WTC11 (cell line): Measurements from ENCODE around the gene ITGA11. TPM values are rescaled to one million over a fixed set of nuclear protein-coding genes. Genes with fewer than 3 reads are reported as not detected.
A peak's percentile ranks its signal among the peaks of the same experiment; 100 is the strongest.

Experiments
- ATAC-seq: fragments of 200-7000 bp; cut with Tn5 transposase; 2 replicates; pipeline ENCODE4 v1.10.0; 2021; ENCODE audit warnings: mild to moderate bottlenecking, moderate library complexity
- Bru-seq: library from RNA; stranded (reverse); fragments of 400-500 nt; gene quantifications from one replicate; lab custom pipeline; 2021; lab: Mats Ljungman, UMichigan
- CTCF ChIA-PET: fragments of 300-600 bp; sonication (Branson Sonifier 250); formaldehyde crosslinking; loops from one replicate; lab custom pipeline; 2021; ENCODE audit warnings: antibody characterized with exemption; lab: Charles Lee
- POLR2A ChIA-PET: fragments of 350-600 bp; sonication (Branson Sonifier 250); formaldehyde crosslinking; loops from one replicate; lab custom pipeline; 2021; ENCODE audit warnings: antibody characterized with exemption; lab: Charles Lee
- DNase-seq: peaks from one replicate; pipeline ENCODE4 v3.0.0; 2021; ENCODE audit warnings: low spot score
- H3K27ac Mint-ChIP-seq: 2 replicates; pipeline ENCODE4 v1.8.0; 2021; ENCODE audit warnings: mixed read lengths
- H3K27me3 Mint-ChIP-seq: 2 replicates; pipeline ENCODE4 v1.8.0; 2021; ENCODE audit warnings: low read depth, mild to moderate bottlenecking, moderate library complexity, mixed read lengths
- H3K36me3 Mint-ChIP-seq: 2 replicates; pipeline ENCODE4 v1.8.0; 2021; ENCODE audit warnings: mixed read lengths
- H3K4me1 Mint-ChIP-seq: 2 replicates; pipeline ENCODE4 v1.8.0; 2022; ENCODE audit warnings: mixed read lengths
- H3K4me3 Mint-ChIP-seq: 2 replicates; pipeline ENCODE4 v1.8.0; 2021; ENCODE audit warnings: mild to moderate bottlenecking, moderate library complexity, mixed read lengths
- H3K9me3 Mint-ChIP-seq: 2 replicates; pipeline ENCODE4 v1.8.0; 2021; ENCODE audit warnings: mixed read lengths
- CREB1 ChIP-seq: sonication (generic); formaldehyde crosslinking; IDR thresholded peaks from 2 replicates; pipeline ENCODE4 v1.8.0; 2023; ENCODE audit warnings: mild to moderate bottlenecking, missing genetic modification reagents
- CREM ChIP-seq: sonication (generic); formaldehyde crosslinking; IDR thresholded peaks from 2 replicates; pipeline ENCODE4 v1.8.1; 2022; ENCODE audit warnings: mild to moderate bottlenecking, missing genetic modification reagents, moderate library complexity
- E2F5 ChIP-seq: sonication (generic); formaldehyde crosslinking; IDR thresholded peaks from 2 replicates; pipeline ENCODE4 v1.8.1; 2022; ENCODE audit warnings: mild to moderate bottlenecking, moderate library complexity, missing genetic modification reagents
- ETV6 ChIP-seq: sonication (generic); formaldehyde crosslinking; IDR thresholded peaks from 2 replicates; pipeline ENCODE4 v1.8.1; 2022; ENCODE audit warnings: mild to moderate bottlenecking, missing genetic modification reagents
- FOXK1 ChIP-seq: sonication (generic); formaldehyde crosslinking; IDR thresholded peaks from 2 replicates; pipeline ENCODE4 v1.8.0; 2022; ENCODE audit warnings: mild to moderate bottlenecking, moderate library complexity, missing genetic modification reagents
- FOXP4 ChIP-seq: sonication (generic); formaldehyde crosslinking; IDR thresholded peaks from 2 replicates; pipeline ENCODE4 v1.8.0; 2022; ENCODE audit warnings: mild to moderate bottlenecking, missing genetic modification reagents
- GABPB1 ChIP-seq: sonication (generic); formaldehyde crosslinking; IDR thresholded peaks from 2 replicates; pipeline ENCODE4 v1.8.1; 2023; ENCODE audit warnings: mild to moderate bottlenecking, missing genetic modification reagents
- GTF2I ChIP-seq: fragments of 250-450 bp; sonication (Bioruptor Pico); conservative IDR thresholded peaks from 2 replicates; pipeline ENCODE4 v1.4.0; 2021; ENCODE audit warnings: mild to moderate bottlenecking
- IRF1 ChIP-seq: sonication (generic); formaldehyde crosslinking; IDR thresholded peaks from 2 replicates; pipeline ENCODE4 v1.8.0; 2023; ENCODE audit warnings: missing genetic modification reagents
- JAZF1 ChIP-seq: fragments of 250-450 bp; sonication (Bioruptor Pico); IDR thresholded peaks from 2 replicates; pipeline ENCODE4 v1.9.0; 2021; ENCODE audit warnings: moderate library complexity, mild to moderate bottlenecking, inconsistent platforms
- KAT7 ChIP-seq: sonication (generic); formaldehyde crosslinking; IDR thresholded peaks from 2 replicates; pipeline ENCODE4 v1.8.1; 2023; ENCODE audit warnings: missing genetic modification reagents, mild to moderate bottlenecking, borderline replicate concordance
- MAX ChIP-seq: sonication (generic); formaldehyde crosslinking; IDR thresholded peaks from 2 replicates; pipeline ENCODE4 v1.8.0; 2022; ENCODE audit warnings: mild to moderate bottlenecking, missing genetic modification reagents
- NFE2L1 ChIP-seq: sonication (generic); formaldehyde crosslinking; IDR thresholded peaks from 2 replicates; pipeline ENCODE4 v1.8.1; 2023; ENCODE audit warnings: missing genetic modification reagents
- PRDM15 ChIP-seq: sonication (generic); formaldehyde crosslinking; IDR thresholded peaks from 2 replicates; pipeline ENCODE4 v1.8.0; 2022; ENCODE audit warnings: missing genetic modification reagents
- PREB ChIP-seq: sonication (generic); formaldehyde crosslinking; IDR thresholded peaks from 2 replicates; pipeline ENCODE4 v1.8.1; 2022; ENCODE audit warnings: mild to moderate bottlenecking, missing genetic modification reagents, moderate library complexity, borderline replicate concordance
- TCF7 ChIP-seq: sonication (generic); formaldehyde crosslinking; IDR thresholded peaks from 2 replicates; pipeline ENCODE4 v1.8.0; 2022; ENCODE audit warnings: mild to moderate bottlenecking, low read depth, missing genetic modification reagents, moderate library complexity
- TEAD1 ChIP-seq: sonication (generic); formaldehyde crosslinking; IDR thresholded peaks from 2 replicates; pipeline ENCODE4 v1.8.0; 2022; ENCODE audit warnings: mild to moderate bottlenecking, missing genetic modification reagents
- ZBTB21 ChIP-seq: sonication (generic); formaldehyde crosslinking; IDR thresholded peaks from 2 replicates; pipeline ENCODE4 v1.8.1; 2023; ENCODE audit warnings: mild to moderate bottlenecking, missing genetic modification reagents, borderline replicate concordance
- ZMAT4 ChIP-seq: fragments of 250-450 bp; sonication (Bioruptor Pico); IDR thresholded peaks from 2 replicates; pipeline ENCODE4 v1.9.0; 2021; ENCODE audit warnings: mild to moderate bottlenecking
- ZNF138 ChIP-seq: sonication (generic); formaldehyde crosslinking; conservative IDR thresholded peaks from 2 replicates; pipeline ENCODE4 v1.8.1; 2022; ENCODE audit warnings: mild to moderate bottlenecking, moderate library complexity, missing genetic modification reagents
- ZNF219 ChIP-seq: sonication (generic); formaldehyde crosslinking; IDR thresholded peaks from 2 replicates; pipeline ENCODE4 v1.8.0; 2023; ENCODE audit warnings: missing genetic modification reagents, mild to moderate bottlenecking, borderline replicate concordance
- ZNF232 ChIP-seq: sonication (generic); formaldehyde crosslinking; IDR thresholded peaks from 2 replicates; pipeline ENCODE4 v1.8.0; 2022; ENCODE audit warnings: mild to moderate bottlenecking, missing genetic modification reagents
- ZNF281 ChIP-seq: sonication (generic); formaldehyde crosslinking; IDR thresholded peaks from 2 replicates; pipeline ENCODE4 v1.8.0; 2023; ENCODE audit warnings: mild to moderate bottlenecking, missing genetic modification reagents
- ZNF317 ChIP-seq: sonication (generic); formaldehyde crosslinking; IDR thresholded peaks from 2 replicates; pipeline ENCODE4 v1.8.1; 2023; ENCODE audit warnings: low read depth, mild to moderate bottlenecking, moderate library complexity, missing genetic modification reagents, borderline replicate concordance
- ZNF396 ChIP-seq: fragments of 250-450 bp; sonication (Bioruptor Pico); IDR thresholded peaks from 2 replicates; pipeline ENCODE4 v1.8.0; 2021; ENCODE audit warnings: mild to moderate bottlenecking, moderate library complexity, borderline replicate concordance
- long read RNA-seq, 3 experiments: library from RNA in 1 of 3; library from capped mRNA in 1 of 3; library from polyadenylated mRNA in 1 of 3; unstranded in 2 of 3; stranded (forward) in 1 of 3; transcript quantifications; one replicate each; pipeline ENCODE4 v2.0.0, GENCODE V29; 2021
- total RNA-seq: library from RNA; stranded (reverse); gene quantifications from 3 replicates; pipeline ENCODE4 v1.2.3, GENCODE V29; 2021

The ITGA11 gene
- total RNA-seq (0.11 to 0.60 TPM (median 0.15 TPM) in 3 replicates), Bru-seq, nascent RNA (percentile 8 among the genes with signal in this experiment)
- long read RNA-seq, experiment 1: 0 reads
- long read RNA-seq, experiment 2, partial matches to known transcripts: 0 of 1 reads
- long read RNA-seq, experiment 2, other reads (novel, unspliced or antisense): 1 of 1 reads
- long read RNA-seq, experiment 3: 0 reads

- ChIA-PET CTCF (interaction anchor here (0.8 to 2.9 kb wide), 5 partner anchors 19 to 125 kb away, joined by 3 to 18 read pairs (median 5); no protein-coding TSS in a partner anchor), POLR2A (no interaction called here)
- Mint-ChIP-seq H3K4me1 (peaks cover 13% of the 10 kb centered on the region), H3K4me3 (peak within 1 kb of the TSS; percentile 72), H3K36me3 (no peaks in the 10 kb centered on the region), H3K27ac (no peak within 1 kb of the TSS), H3K9me3 (no peaks in the 10 kb centered on the region), H3K27me3 (peaks cover 72% of the 10 kb centered on the region)
- ATAC-seq (peak; percentile 93), DNase-seq (peak; percentile 79)
- TF ChIP-seq JAZF1 (no peak), IRF1 (peak; percentile 71; the same call in 1 of the 2 replicates), ZNF317 (CRISPR knock-in tag) (no peak), ZNF396 (CRISPR knock-in tag) (no peak), NFE2L1 (CRISPR knock-in tag) (no peak), PREB (CRISPR knock-in tag) (no peak), GTF2I (CRISPR knock-in tag) (no peak), E2F5 (CRISPR knock-in tag) (0 out of 2 replicates have a peak, but pooled peaks have one; percentile 26), GABPB1 (no peak), ZNF232 (CRISPR knock-in tag) (0 out of 2 replicates have a peak, but pooled peaks have one; percentile 50), FOXP4 (peak; percentile 77; the same call in 1 of the 2 replicates), KAT7 (CRISPR knock-in tag) (no peak), ZNF138 (no peak), ZNF281 (CRISPR knock-in tag) (no peak), MAX (peak; percentile 52; the same call in 1 of the 2 replicates), ZMAT4 (CRISPR knock-in tag) (no peak), ZBTB21 (CRISPR knock-in tag) (no peak), FOXK1 (CRISPR knock-in tag) (peak; percentile 38; the same call in 1 of the 2 replicates), TCF7 (no peak), ZNF219 (CRISPR knock-in tag) (no peak), ETV6 (CRISPR knock-in tag) (peak; percentile 85; the same call in 1 of the 2 replicates), CREM (CRISPR knock-in tag) (no peak), PRDM15 (CRISPR knock-in tag) (no peak), CREB1 (CRISPR knock-in tag) (no peak), TEAD1 (no peak)
Observed at GRCh38 chr15:68431792-68432401, at the start of gene ITGA11. Gene ITGA11 (minus strand): TSS chr15:68432163. CDS start chr15:68432066, 97 bp downstream.
